Placental epithelial cell (primary cell): Measurements from ENCODE around the gene COPE. TPM values are rescaled to one million over a fixed set of nuclear protein-coding genes. Genes with fewer than 3 reads are reported as not detected.

Source experiments
- total RNA-seq: library from RNA; depleted of rRNA; stranded (reverse); fragments of >200 nt; gene quantifications from 2 replicates; pipeline ENCODE4 v1.2.3, GENCODE V29; 2012

The COPE gene
- 191 and 379 TPM in 2 replicates for total RNA-seq

DNA sequence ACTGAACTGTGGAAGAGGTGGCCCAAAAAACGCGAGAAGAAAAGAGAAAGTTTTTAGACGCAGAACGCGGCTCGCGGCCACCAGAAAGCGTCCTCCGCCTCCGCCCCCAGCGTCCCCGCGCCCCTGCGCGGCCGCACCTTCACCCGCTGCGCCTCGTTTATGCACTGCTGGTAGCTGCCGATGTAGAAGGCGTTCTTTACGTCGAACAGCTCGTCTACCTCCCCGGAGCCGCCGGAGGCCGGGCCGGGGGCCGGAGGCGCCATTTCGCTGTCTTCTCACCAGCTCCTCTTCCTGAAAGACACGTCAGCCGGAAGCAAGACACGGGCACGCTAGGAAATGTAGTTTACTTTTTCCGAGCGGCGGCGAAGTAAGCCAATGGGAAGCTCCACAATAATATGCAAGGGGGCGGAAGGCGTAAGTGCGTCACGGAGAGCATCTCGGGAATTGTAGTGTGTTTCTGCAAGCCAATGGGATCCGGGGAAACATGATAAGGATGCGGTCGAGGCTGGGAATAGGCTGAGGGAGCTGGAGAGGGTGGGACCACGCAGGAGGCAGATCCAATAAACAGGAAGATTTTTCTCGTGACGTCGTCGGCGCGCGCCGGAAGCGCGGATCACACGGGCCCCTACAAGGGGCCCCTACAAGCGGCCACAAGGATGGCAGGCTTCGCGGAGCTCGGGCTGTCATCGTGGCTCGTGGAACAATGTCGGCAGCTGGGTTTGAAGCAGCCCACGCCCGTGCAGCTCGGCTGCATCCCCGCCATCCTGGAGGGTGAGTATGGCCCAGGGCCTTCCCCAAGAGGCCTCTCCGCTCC is at the start of gene COPE, which contains the start of gene DDX49:
TSS of gene COPE (minus strand) at position 302 of the 814 bp plus-strand sequence. CDS start at position 263, 39 bp downstream.
TSS of gene DDX49 (plus strand) at position 630 of the 814 bp plus-strand sequence. CDS start at position 657, 27 bp downstream.

DNA sequence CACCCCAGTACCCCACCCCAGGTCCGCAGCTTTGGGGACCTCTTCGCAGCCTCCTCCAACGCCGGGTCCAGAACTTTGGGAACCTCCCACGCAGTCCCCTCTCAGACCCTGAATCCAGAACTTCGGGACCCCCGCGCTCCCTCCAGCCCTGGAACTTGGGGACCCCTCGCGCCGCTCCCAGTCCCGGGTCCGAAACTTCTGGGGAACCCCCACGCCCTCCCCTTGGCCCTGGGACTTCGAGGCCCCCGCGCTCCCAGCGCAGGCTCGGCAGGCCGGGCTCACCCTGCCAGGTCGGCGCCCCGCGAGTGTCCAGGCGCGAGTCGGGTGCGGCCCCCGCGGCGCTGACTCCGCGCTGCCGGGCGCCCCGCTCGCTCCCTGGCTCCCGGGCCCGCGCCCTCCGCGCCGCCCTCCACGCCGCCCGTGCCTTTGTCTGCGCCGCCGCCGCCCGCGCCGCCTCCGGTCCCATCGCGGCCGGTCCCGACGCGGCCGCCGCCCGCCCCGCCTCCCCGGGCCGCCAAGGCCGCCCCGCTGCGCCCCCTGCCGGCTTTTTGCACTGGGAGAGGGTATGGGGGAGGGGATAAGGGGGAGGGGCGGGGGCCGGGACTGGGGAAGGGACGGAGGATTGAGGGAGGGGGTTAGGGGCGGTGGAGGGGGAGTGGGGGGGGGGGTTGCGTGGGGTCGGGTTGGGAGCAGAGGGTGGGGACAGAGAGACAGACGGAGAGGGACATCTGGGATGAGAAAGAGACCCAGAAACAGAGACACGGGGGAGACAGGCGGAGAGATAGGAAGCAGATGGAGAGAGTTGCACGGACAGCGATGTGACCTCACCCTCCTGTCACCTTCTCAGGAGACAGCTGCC is 21.8 kb upstream of the COPE start, which contains the start of gene HOMER3:
TSS of gene HOMER3 (minus strand) at position 449 of the 859 bp plus-strand sequence. CDS start 2,235 bp downstream, outside the sequence.

DNA sequence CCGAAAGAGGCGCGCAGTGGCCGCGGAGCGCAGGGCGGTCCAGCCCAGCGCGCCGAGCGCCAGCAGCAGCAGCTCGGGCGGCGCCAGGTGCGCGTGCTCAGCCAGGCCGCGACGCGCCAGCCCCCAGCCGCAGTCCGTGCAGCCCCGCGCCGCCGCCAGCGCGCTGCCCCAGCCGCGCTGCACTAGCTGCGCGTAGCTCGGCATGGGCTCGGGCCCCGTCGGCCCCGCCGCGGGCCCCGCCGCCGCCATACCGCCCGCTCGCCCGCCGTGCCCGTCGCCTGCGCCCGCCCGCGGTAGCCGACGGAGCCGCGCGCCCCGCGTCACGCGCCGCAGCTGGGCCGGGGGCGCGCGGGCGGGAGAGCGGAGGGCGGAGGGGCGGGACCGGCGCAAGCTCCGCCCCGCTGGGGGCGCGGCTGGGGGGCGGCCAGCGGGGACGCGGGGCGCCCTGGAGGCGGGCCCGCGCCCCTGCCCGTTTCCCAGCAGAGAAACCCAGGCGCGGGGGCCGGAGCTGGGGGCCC is 23.3 kb downstream of the COPE start, which contains the start of gene CERS1:
TSS of gene CERS1 (minus strand) at position 335 of the 518 bp plus-strand sequence. CDS start at position 249, 86 bp downstream.

Other genes starting within 250 kb of the COPE start
- 1.5 and 2.7 TPM in 2 replicates for gene CRTC1, start 235.7 kb downstream of the COPE start, total RNA-seq
- under 0.01 TPM in 1 of 2 replicates, not detected in the other for gene COMP, start 128.1 kb downstream of the COPE start, total RNA-seq
- gene UPF1, start 87.4 kb downstream of the COPE start, total RNA-seq: 58.5 and 68.8 TPM in 2 replicates
- not detected in 2 replicates for gene CERS1, start 23.2 kb downstream of the COPE start, total RNA-seq
- 50.3 and 67.2 TPM in 2 replicates for gene DDX49, start 328 bp upstream of the COPE start, total RNA-seq
- gene HOMER3, start 21.8 kb upstream of the COPE start, total RNA-seq: 43.6 and 99.6 TPM in 2 replicates
- 23.9 and 25.7 TPM in 2 replicates for gene SUGP2, start 114.1 kb upstream of the COPE start, total RNA-seq
- gene ARMC6, start 114.2 kb upstream of the COPE start, total RNA-seq: 27.1 and 41.2 TPM in 2 replicates
- 8.5 and 12.6 TPM in 2 replicates for gene SLC25A42, start 144.6 kb upstream of the COPE start, total RNA-seq
- 16.1 TPM in 2 replicates for gene TMEM161A, start 219.1 kb upstream of the COPE start, total RNA-seq